HG02588 (cell line): ENCODE data around the gene SOD1.
"Not testable (repeated sequence)": the region's sequence is repeated elsewhere in the genome, so short reads cannot be mapped to it uniquely, and the experiment has no call there.

Experiments used
- ATAC-seq: cut with Tn5 transposase; IDR thresholded peaks from one replicate; pipeline ENCODE4 v1.9.1; 2021; ENCODE audit warnings: mild to moderate bottlenecking, moderate library complexity; ENCODE audit not compliant: unreplicated experiment

The SOD1 gene

GRCh38 chr21:31659536-31660258 lies at the start of gene SOD1:
Gene SOD1, plus strand, starts transcription at chr21:31659693. Its CDS starts 77 bp downstream, at chr21:31659770.
- ATAC-seq = peak; percentile 94

- no peak for ATAC-seq
These were observed 48.0 kb upstream of the SOD1 start for GRCh38 chr21:31611445-31611844.

GRCh38 chr21:31612894-31613785 lies 46.4 kb upstream of the SOD1 start:
- ATAC-seq = no peak

- ATAC-seq = no peak
These were observed 44.8 kb upstream of the SOD1 start for GRCh38 chr21:31614705-31615104.

- ATAC-seq = no peak
These were observed 43.3 kb upstream of the SOD1 start for GRCh38 chr21:31616216-31616615.

- no peak for ATAC-seq
These were observed 40.6 kb upstream of the SOD1 start for GRCh38 chr21:31618696-31619430.

GRCh38 chr21:31622397-31622796 lies 37.1 kb upstream of the SOD1 start:
- no peak for ATAC-seq

- no peak for ATAC-seq
These were observed 35.8 kb upstream of the SOD1 start for GRCh38 chr21:31623664-31624063.

GRCh38 chr21:31624181-31624580 lies 35.3 kb upstream of the SOD1 start:
- ATAC-seq = no peak

GRCh38 chr21:31624961-31625491 lies 34.5 kb upstream of the SOD1 start:
- ATAC-seq = no peak

GRCh38 chr21:31629972-31630711 lies 29.4 kb upstream of the SOD1 start:
- no peak for ATAC-seq

- ATAC-seq = not testable (repeated sequence)
These were observed 27.6 kb upstream of the SOD1 start for GRCh38 chr21:31631881-31632280.

GRCh38 chr21:31634993-31635392 lies 24.5 kb upstream of the SOD1 start:
- ATAC-seq = no peak

- ATAC-seq = no peak
These were observed 22.6 kb upstream of the SOD1 start for GRCh38 chr21:31636874-31637273.

- no peak for ATAC-seq
These were observed 18.0 kb upstream of the SOD1 start for GRCh38 chr21:31641416-31641922.

- no peak for ATAC-seq
These were observed 14.8 kb upstream of the SOD1 start for GRCh38 chr21:31644643-31645042.

- ATAC-seq = peak; percentile 51
These were observed 11.8 kb upstream of the SOD1 start for GRCh38 chr21:31647650-31648049.

GRCh38 chr21:31650930-31651329 lies 8.6 kb upstream of the SOD1 start:
- ATAC-seq = no peak

GRCh38 chr21:31651491-31651890 lies 8.0 kb upstream of the SOD1 start:
- not testable (repeated sequence) for ATAC-seq

- ATAC-seq = no peak
These were observed 5.2 kb upstream of the SOD1 start for GRCh38 chr21:31654340-31654739.
